ENCODE results near the gene APOBEC3B.
"Not testable (repeated sequence)": the region's sequence is repeated elsewhere in the genome, so short reads cannot be mapped to it uniquely, and the experiment has no call there.

DNA sequence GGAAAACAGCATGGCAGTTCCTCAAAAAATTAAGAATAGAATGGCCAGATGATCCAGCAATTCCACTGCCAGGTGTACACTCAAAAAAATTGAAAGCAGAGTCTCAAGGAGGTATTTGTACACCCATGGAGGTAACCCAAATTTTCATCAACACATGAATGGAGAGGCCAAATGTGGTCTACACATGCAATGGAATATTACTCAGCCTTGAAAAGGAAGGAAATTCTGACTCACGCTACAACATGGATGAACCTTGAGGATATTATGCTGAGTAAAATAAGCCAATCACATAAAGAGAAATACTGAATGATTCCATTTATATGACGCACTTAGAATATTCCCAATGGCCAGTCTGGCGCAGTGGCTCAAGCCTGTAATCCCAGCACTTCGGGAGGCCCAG lies 4.9 kb upstream of the APOBEC3B start:
- TF ChIP-seq, protein P1, sequence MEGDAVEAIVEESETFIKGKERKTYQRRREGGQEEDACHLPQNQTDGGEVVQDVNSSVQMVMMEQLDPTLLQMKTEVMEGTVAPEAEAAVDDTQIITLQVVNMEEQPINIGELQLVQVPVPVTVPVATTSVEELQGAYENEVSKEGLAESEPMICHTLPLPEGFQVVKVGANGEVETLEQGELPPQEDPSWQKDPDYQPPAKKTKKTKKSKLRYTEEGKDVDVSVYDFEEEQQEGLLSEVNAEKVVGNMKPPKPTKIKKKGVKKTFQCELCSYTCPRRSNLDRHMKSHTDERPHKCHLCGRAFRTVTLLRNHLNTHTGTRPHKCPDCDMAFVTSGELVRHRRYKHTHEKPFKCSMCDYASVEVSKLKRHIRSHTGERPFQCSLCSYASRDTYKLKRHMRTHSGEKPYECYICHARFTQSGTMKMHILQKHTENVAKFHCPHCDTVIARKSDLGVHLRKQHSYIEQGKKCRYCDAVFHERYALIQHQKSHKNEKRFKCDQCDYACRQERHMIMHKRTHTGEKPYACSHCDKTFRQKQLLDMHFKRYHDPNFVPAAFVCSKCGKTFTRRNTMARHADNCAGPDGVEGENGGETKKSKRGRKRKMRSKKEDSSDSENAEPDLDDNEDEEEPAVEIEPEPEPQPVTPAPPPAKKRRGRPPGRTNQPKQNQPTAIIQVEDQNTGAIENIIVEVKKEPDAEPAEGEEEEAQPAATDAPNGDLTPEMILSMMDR (IDR thresholded peaks at IDR 0.05): not testable (repeated sequence)
- not testable (repeated sequence) for TF ChIP-seq POLR2A, EP300 (IDR thresholded peaks at IDR 0.05)
